IMR-90 (cell line): ENCODE measurements around the gene M6PR. TPM values are rescaled to one million over a fixed set of nuclear protein-coding genes. Genes with fewer than 3 reads are reported as not detected.

Experiments used
- ATAC-seq: fragments of 200-7000 bp; cut with Tn5 transposase; 2 replicates; pipeline ENCODE4 v1.9.1; 2020; ENCODE audit warnings: low read depth, mild to moderate bottlenecking, moderate library complexity
- BruUV-seq: library from RNA; stranded (reverse); fragments of 400-500 nt; replicated peaks from 2 replicates; lab custom pipeline; 2021; lab: Mats Ljungman, UMichigan
- CTCF ChIA-PET: fragments of 300-600 bp; formaldehyde crosslinking; extraction: SDS; loops from one replicate; lab custom pipeline; 2021; ENCODE audit warnings: antibody characterized with exemption; lab: Yijun Ruan, JAX
- POLR2A ChIA-PET: fragments of 300-600 bp; sonication (Branson Sonifier 250); formaldehyde crosslinking; loops from one replicate; lab custom pipeline; 2022; ENCODE audit warnings: antibody characterized with exemption; ENCODE audit not compliant: unreplicated experiment; lab: Charles Lee
- DNase-seq: peaks from one replicate; pipeline ENCODE4 v3.0.0; 2013
- H2AFZ ChIP-seq: replicated peaks from 2 replicates; pipeline ENCODE3; 2013; ENCODE audit warnings: low read length, mild to moderate bottlenecking; ENCODE audit not compliant: poor library complexity
- H2AK5ac ChIP-seq: 2 replicates; pipeline ENCODE4 v1.6.1; 2013; ENCODE audit warnings: low read depth, low read length, inconsistent platforms
- H2AK9ac ChIP-seq: replicated peaks from 2 replicates; pipeline ENCODE3; 2013; ENCODE audit warnings: mild to moderate bottlenecking, low read depth, low read length, moderate library complexity; ENCODE audit not compliant: poor library complexity
- H2BK120ac ChIP-seq: 2 replicates; pipeline ENCODE4 v1.6.1; 2013; ENCODE audit warnings: low read depth, low read length, inconsistent platforms
- H2BK15ac ChIP-seq: 3 replicates; pipeline ENCODE4 v1.6.1; 2013; ENCODE audit warnings: low read depth, low read length, inconsistent platforms
- H2BK20ac ChIP-seq: 2 replicates; pipeline ENCODE4 v1.6.1; 2013; ENCODE audit warnings: low read depth, mild to moderate bottlenecking, inconsistent platforms, low read length, moderate library complexity
- H2BK5ac ChIP-seq: 2 replicates; pipeline ENCODE4 v1.6.1; 2013; ENCODE audit warnings: mild to moderate bottlenecking, low read depth, low read length, inconsistent platforms; ENCODE audit not compliant: poor library complexity, severe bottlenecking
- H3K14ac ChIP-seq: replicated peaks from 2 replicates; pipeline ENCODE4 v1.6.1; 2013; ENCODE audit warnings: low read depth, low read length, inconsistent platforms
- H3K18ac ChIP-seq: 2 replicates; pipeline ENCODE4 v1.6.1; 2013; ENCODE audit warnings: low read depth, low read length, control low read depth
- H3K23ac ChIP-seq: 2 replicates; pipeline ENCODE4 v1.6.1; 2013; ENCODE audit warnings: low read depth, low read length, inconsistent platforms
- H3K27ac ChIP-seq: 2 replicates; pipeline ENCODE4 v1.5.1; 2013; ENCODE audit warnings: mild to moderate bottlenecking, control low read depth, low read length; ENCODE audit not compliant: insufficient read depth
- H3K27me3 ChIP-seq: 2 replicates; pipeline ENCODE4 v1.6.1; 2013; ENCODE audit warnings: low read length; ENCODE audit not compliant: control insufficient read depth, insufficient read depth
- H3K36me3 ChIP-seq: 2 replicates; pipeline ENCODE4 v1.6.1; 2013; ENCODE audit warnings: low read length, mixed read lengths; ENCODE audit not compliant: control insufficient read depth, insufficient read depth
- H3K4ac ChIP-seq: 2 replicates; pipeline ENCODE4 v1.6.1; 2013; ENCODE audit warnings: low read depth, low read length, inconsistent platforms
- H3K4me1 ChIP-seq: 2 replicates; pipeline ENCODE4 v1.6.1; 2013; ENCODE audit warnings: low read length, mixed read lengths; ENCODE audit not compliant: control insufficient read depth, insufficient read depth
- H3K4me2 ChIP-seq: 2 replicates; pipeline ENCODE4 v1.6.1; 2013; ENCODE audit warnings: low read depth, mild to moderate bottlenecking, control low read depth, low read length, moderate library complexity
- H3K4me3 ChIP-seq: 2 replicates; pipeline ENCODE4 v1.5.1; 2013; ENCODE audit warnings: low read depth, mild to moderate bottlenecking, control low read depth, low read length, moderate library complexity; ENCODE audit not compliant: insufficient read depth
- H3K56ac ChIP-seq: 2 replicates; pipeline ENCODE4 v1.6.1; 2013; ENCODE audit warnings: low read length, inconsistent platforms; ENCODE audit not compliant: insufficient read depth; ENCODE audit errors: extremely low read depth
- H3K79me1 ChIP-seq, 2 experiments: 2 replicates each; pipeline ENCODE4 v1.6.1; 2013; ENCODE audit warnings: low read length in 2 of 2, inconsistent platforms in 1 of 2, low read depth in 1 of 2
- H3K9ac ChIP-seq: 2 replicates; pipeline ENCODE4 v1.6.1; 2013; ENCODE audit warnings: low read depth, low read length, control low read depth
- H3K9me1 ChIP-seq: 2 replicates; pipeline ENCODE4 v1.6.1; 2013; ENCODE audit warnings: low read length, inconsistent platforms; ENCODE audit not compliant: insufficient read depth
- H3K9me3 ChIP-seq: 2 replicates; pipeline ENCODE4 v1.6.1; 2013; ENCODE audit warnings: low read length; ENCODE audit not compliant: control insufficient read depth, insufficient read depth
- H4K20me1 ChIP-seq: 2 replicates; pipeline ENCODE4 v1.6.1; 2013; ENCODE audit warnings: low read length, inconsistent platforms; ENCODE audit not compliant: insufficient read depth
- H4K5ac ChIP-seq: 2 replicates; pipeline ENCODE4 v1.6.1; 2013; ENCODE audit warnings: mild to moderate bottlenecking, low read depth, low read length, control low read depth
- H4K8ac ChIP-seq, 2 experiments: 2 replicates each; pipeline ENCODE4 v1.6.1; 2013; ENCODE audit warnings: low read depth in 2 of 2, low read length in 2 of 2, control low read depth in 1 of 2, inconsistent platforms in 1 of 2
- H4K91ac ChIP-seq: 2 replicates; pipeline ENCODE4 v1.6.1; 2013; ENCODE audit warnings: low read depth, low read length, inconsistent platforms; ENCODE audit not compliant: insufficient read depth
- FOS ChIP-seq: fragments of 150-350 bp; IDR thresholded peaks from 2 replicates; pipeline ENCODE4 v1.6.1; 2016; ENCODE audit warnings: low read depth, low read length
- MAFK ChIP-seq: IDR thresholded peaks from 2 replicates; pipeline ENCODE4 v1.6.1; 2012; ENCODE audit warnings: low read depth, low read length, improper control_type of control experiment
- MAZ ChIP-seq: IDR thresholded peaks from 2 replicates; pipeline ENCODE4 v1.6.1; 2012; ENCODE audit warnings: low read depth, mild to moderate bottlenecking, low read length, improper control_type of control experiment, moderate library complexity, borderline replicate concordance
- POLR2A ChIP-seq: IDR thresholded peaks from 2 replicates; pipeline ENCODE4 v1.6.1; 2012; ENCODE audit warnings: mild to moderate bottlenecking, low read depth, low read length
- WGBS, 2 experiments: methylation state at CpG; one replicate each; pipeline versions ENCODE4 v1.1.5 to v1.1.7; 2013; ENCODE audit warnings: missing lambda C conversion rate in 2 of 2; ENCODE audit not compliant: insufficient read length in 1 of 2; ENCODE audit errors: extremely low coverage in 2 of 2; 5-methylcytosine and 5-hydroxymethylcytosine counted together
- dilution Hi-C: fragments of 300-500 bp; cut with HindIII; formaldehyde crosslinking; loops from one replicate; pipeline ENCODE4 v1.14.3; 2018; ENCODE audit warnings: low sequenced_read_pairs; ENCODE audit not compliant: unreplicated experiment
- in situ Hi-C: fragments of 300-500 bp; cut with MboI; formaldehyde crosslinking; loops from 3 replicates; pipeline ENCODE4 v1.14.3; 2019; ENCODE audit warnings: low sequenced_read_pairs, inconsistent platforms, mixed read lengths
- intact Hi-C: fragments of 100-400 bp; cut with micrococcal nuclease; formaldehyde crosslinking; loops from 2 replicates; pipeline ENCODE4 v1.10.0; 2022
- polyA plus RNA-seq, 3 experiments: library from polyadenylated mRNA; depleted of rRNA; stranded (reverse); fragments of >200 nt; gene quantifications; 2 replicates each; pipeline ENCODE4 v1.2.3, GENCODE V29; 2012; ENCODE audit warnings: low replicate concordance in 1 of 3
- total RNA-seq: library from RNA; depleted of rRNA; stranded (reverse); fragments of >200 nt; gene quantifications from 2 replicates; pipeline ENCODE4 v1.2.3, GENCODE V29; 2012
- TF ChIP-seq, protein P1 (sequence below): fragments of 150-350 bp; IDR thresholded peaks from 2 replicates; pipeline ENCODE4 v1.6.1; 2016; ENCODE audit warnings: low read depth, mild to moderate bottlenecking, low read length, moderate library complexity, borderline replicate concordance

M6PR gene
- total and polyA plus RNA-seq, 2 of the 4 experiments (the other 2 are of a cell fraction) = 86.6 to 140 TPM

DNA sequence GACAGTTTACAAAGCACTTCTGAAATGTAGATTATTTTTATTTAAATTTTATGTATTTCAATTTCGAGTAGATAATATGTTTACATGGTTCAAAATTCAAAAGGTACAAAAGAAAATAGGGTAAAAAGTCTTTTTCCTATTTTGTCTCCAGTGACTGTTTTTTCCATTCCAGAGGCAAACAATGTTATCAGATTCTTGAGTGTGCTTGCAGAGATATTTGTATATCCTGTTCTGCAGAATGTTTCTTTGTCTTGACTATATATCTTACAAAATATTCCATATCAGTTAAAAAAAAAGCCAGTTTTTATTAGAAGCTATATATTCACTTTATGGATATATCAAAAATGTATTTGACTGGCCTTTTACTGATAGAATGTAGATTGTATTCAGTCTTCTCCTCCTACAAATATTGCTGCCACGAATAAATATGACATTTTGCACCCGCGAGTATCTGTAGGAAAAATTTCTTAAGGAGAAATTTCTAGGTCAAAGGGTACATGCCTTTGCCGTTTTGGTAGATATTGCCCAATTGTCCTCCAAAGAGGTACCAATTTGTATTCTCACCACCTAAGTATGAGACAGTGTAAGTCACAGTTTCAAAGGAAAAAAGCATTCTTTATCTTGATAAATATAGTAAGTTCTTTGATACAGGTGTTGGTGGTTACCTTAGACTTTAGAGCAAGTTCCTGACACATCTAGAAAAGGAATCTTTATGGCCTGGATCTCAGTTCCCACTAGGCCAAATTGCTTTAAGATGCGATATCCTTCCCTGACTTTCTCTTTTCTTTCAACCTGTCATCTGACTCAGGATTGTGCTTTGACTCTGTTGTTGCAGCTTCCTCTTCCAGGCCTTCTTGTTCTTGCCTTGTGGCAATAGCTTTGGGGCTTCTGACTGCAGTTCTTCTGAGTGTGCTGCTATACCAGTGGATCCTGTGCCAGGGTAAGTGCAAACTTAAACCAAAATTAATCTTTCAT, 42.2 kb upstream of the M6PR start (continued):
- TF ChIP-seq MAZ = no peak

DNA sequence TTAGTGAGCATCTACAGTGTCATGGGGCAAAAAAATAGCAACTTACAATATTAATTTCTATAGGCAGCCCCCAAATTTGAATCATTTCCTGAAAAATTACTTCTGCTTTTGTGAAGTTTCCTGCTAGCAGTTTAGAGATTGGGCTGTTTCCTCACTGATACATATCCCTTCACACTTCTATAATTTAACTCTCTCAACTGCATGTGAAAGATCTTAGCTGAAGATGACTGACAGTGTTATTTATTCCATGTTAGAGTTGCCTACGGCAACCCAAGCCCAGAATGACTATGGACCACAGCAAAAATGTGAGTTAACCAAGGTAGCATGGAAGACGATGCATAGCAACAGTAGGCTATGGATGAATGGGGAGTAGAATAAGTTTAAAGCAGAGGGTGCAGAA, 40.0 kb upstream of the M6PR start, which contains the start of gene KLRG1:
Gene KLRG1 (plus strand): TSS at position 134 of the 400 bp plus-strand sequence. CDS start 90 bp downstream, at position 224.
- Histone ChIP-seq H3K36me3 (no peaks in the 10 kb centered on the region), H2BK5ac (no peak within 1 kb of the TSS), H3K56ac (no peak within 1 kb of the TSS), H4K5ac (no peak within 1 kb of the TSS), H3K27me3 (no peaks in the 10 kb centered on the region), H3K4me2 (no peak within 1 kb of the TSS), H3K79me1 (no peaks in the 10 kb centered on the region), H3K23ac (no peak within 1 kb of the TSS), H2BK20ac (no peak within 1 kb of the TSS), H3K4me1 (no peaks in the 10 kb centered on the region), H3K27ac (no peak within 1 kb of the TSS), H3K18ac (no peak within 1 kb of the TSS), H4K91ac (no peak within 1 kb of the TSS), H2AK9ac (no peak within 1 kb of the TSS), H3K9me1 (no peaks in the 10 kb centered on the region), H3K9ac (no peak within 1 kb of the TSS), H2BK15ac (no peak within 1 kb of the TSS), H4K20me1 (no peaks in the 10 kb centered on the region), H3K4ac (no peak within 1 kb of the TSS), H3K9me3 (no peaks in the 10 kb centered on the region), H3K4me3 (no peak within 1 kb of the TSS), H3K14ac (no peak within 1 kb of the TSS), H4K8ac (no peak within 1 kb of the TSS), H2BK120ac (no peak within 1 kb of the TSS), H2AK5ac (no peak within 1 kb of the TSS), H2AFZ (no peak within 1 kb of the TSS)
- ATAC-seq (no peak), DNase-seq (no peak)
- ChIA-PET POLR2A (no interaction called here), CTCF (interaction anchor here (0.6 to 0.7 kb wide), 2 partner anchors 39 to 263 kb away, joined by 5 to 7 read pairs; no protein-coding TSS in a partner anchor)
- in situ Hi-C loops = no loop called here
- WGBS, 2 experiments = no CpG with 5 or more reads among the region's 2 CpGs
- intact Hi-C loops = no loop called here
- TF ChIP-seq POLR2A (no peak), FOS (no peak), MAFK (no peak)
- TF ChIP-seq, protein P1, sequence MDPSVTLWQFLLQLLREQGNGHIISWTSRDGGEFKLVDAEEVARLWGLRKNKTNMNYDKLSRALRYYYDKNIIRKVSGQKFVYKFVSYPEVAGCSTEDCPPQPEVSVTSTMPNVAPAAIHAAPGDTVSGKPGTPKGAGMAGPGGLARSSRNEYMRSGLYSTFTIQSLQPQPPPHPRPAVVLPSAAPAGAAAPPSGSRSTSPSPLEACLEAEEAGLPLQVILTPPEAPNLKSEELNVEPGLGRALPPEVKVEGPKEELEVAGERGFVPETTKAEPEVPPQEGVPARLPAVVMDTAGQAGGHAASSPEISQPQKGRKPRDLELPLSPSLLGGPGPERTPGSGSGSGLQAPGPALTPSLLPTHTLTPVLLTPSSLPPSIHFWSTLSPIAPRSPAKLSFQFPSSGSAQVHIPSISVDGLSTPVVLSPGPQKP = no peak
- dilution Hi-C loops = no loop called here
- BruUV-seq = no TSS peak
